ENCODE data around the gene MACROD1. TPM values are rescaled to one million over a fixed set of nuclear protein-coding genes. Genes with fewer than 3 reads are reported as not detected.

The MACROD1 gene
- polyA plus RNA-seq, 4 donors = 13.1 to 137 (median 17.8) TPM

GRCh38 chr11:64015935-64016845 is 149.7 kb downstream of the MACROD1 start:
- FAIRE-seq = no peak
- no peaks in the 10 kb centered on the region for H3K27me3 ChIP-seq (ENCODE audit: control insufficient read depth in 3 of 3, insufficient read depth in 3 of 3, low read length in 3 of 3)
- H3K4me1 ChIP-seq (ENCODE audit: control insufficient read depth in 3 of 3, insufficient read depth in 2 of 3, low read depth in 1 of 3, low read length in 2 of 3) = no peaks in the 10 kb centered on the region
- no peak overlapping the region for H3K4me3 ChIP-seq (ENCODE audit: low read depth in 1 of 3, low read length in 3 of 3)
- no peak overlapping the region for H3K27ac ChIP-seq (ENCODE audit: low read depth in 1 of 3, low read length in 2 of 3)
- DNase-seq = no peak
- WGBS, 3 donors = 88 to 91% (median 90%) methylated on average over 30 to 35 of the region's 35 CpGs
- peaks cover 0 to under 1% of the 10 kb centered on the region in 2 donors for H3K9me3 ChIP-seq (ENCODE audit: control insufficient read depth in 2 of 2, insufficient read depth in 1 of 2, low read depth in 1 of 2, low read length in 1 of 2)
- H3K36me3 ChIP-seq (ENCODE audit: control insufficient read depth in 3 of 3, insufficient read depth in 2 of 3, low read depth in 1 of 3, low read length in 3 of 3) = peaks cover 0 to 2% (median 0%) of the 10 kb centered on the region in 3 donors

GRCh38 chr11:64015510-64015909 is 150.4 kb downstream of the MACROD1 start:
- DNase-seq (no peak), FAIRE-seq (no peak)
- 88 to 92% (median 88%) methylated on average over 18 to 20 of the region's 20 CpGs for WGBS, 3 donors
- no peaks in the 10 kb centered on the region for H3K27me3 ChIP-seq (ENCODE audit: control insufficient read depth in 3 of 3, insufficient read depth in 3 of 3, low read length in 3 of 3)
- no peak overlapping the region for H3K27ac ChIP-seq (ENCODE audit: low read depth in 1 of 3, low read length in 2 of 3)
- H3K4me3 ChIP-seq (ENCODE audit: low read depth in 1 of 3, low read length in 3 of 3) = no peak overlapping the region
- H3K9me3 ChIP-seq (ENCODE audit: control insufficient read depth in 2 of 2, insufficient read depth in 1 of 2, low read depth in 1 of 2, low read length in 1 of 2) = peaks cover 0 to 7% of the 10 kb centered on the region in 2 donors
- peaks cover 0 to 2% (median 0%) of the 10 kb centered on the region in 3 donors for H3K36me3 ChIP-seq (ENCODE audit: control insufficient read depth in 3 of 3, insufficient read depth in 2 of 3, low read depth in 1 of 3, low read length in 3 of 3)
- H3K4me1 ChIP-seq (ENCODE audit: control insufficient read depth in 3 of 3, insufficient read depth in 2 of 3, low read depth in 1 of 3, low read length in 2 of 3) = no peaks in the 10 kb centered on the region

- peaks cover 0 to 1% (median 0%) of the 10 kb centered on the region in 3 donors for H3K27me3 ChIP-seq (ENCODE audit: control insufficient read depth in 3 of 3, insufficient read depth in 3 of 3, low read length in 3 of 3)
- WGBS, 3 donors = 83 to 95% (median 94%) methylated on average over 11 of the region's 11 CpGs
- peaks cover 0 to 3% (median 0%) of the 10 kb centered on the region in 3 donors for H3K36me3 ChIP-seq (ENCODE audit: control insufficient read depth in 3 of 3, insufficient read depth in 2 of 3, low read depth in 1 of 3, low read length in 3 of 3)
- FAIRE-seq (no peak), DNase-seq (no peak)
- H3K27ac ChIP-seq (ENCODE audit: low read depth in 1 of 3, low read length in 2 of 3) = no peak overlapping the region
- peaks cover 0 to 11% of the 10 kb centered on the region in 2 donors for H3K9me3 ChIP-seq (ENCODE audit: control insufficient read depth in 2 of 2, insufficient read depth in 1 of 2, low read depth in 1 of 2, low read length in 1 of 2)
- no peak overlapping the region for H3K4me3 ChIP-seq (ENCODE audit: low read depth in 1 of 3, low read length in 3 of 3)
- no peaks in the 10 kb centered on the region for H3K4me1 ChIP-seq (ENCODE audit: control insufficient read depth in 3 of 3, insufficient read depth in 2 of 3, low read depth in 1 of 3, low read length in 2 of 3)
Observed at GRCh38 chr11:64014356-64014755, 151.6 kb downstream of the MACROD1 start.

GRCh38 chr11:64013141-64013896 is 152.6 kb downstream of the MACROD1 start:
- no peak overlapping the region for H3K4me3 ChIP-seq (ENCODE audit: low read depth in 1 of 3, low read length in 3 of 3)

GRCh38 chr11:64011371-64011770 is 154.5 kb downstream of the MACROD1 start:
- peaks cover 0 to 11% of the 10 kb centered on the region in 2 donors for H3K9me3 ChIP-seq (ENCODE audit: control insufficient read depth in 2 of 2, insufficient read depth in 1 of 2, low read depth in 1 of 2, low read length in 1 of 2)
- no peak overlapping the region for H3K4me3 ChIP-seq (ENCODE audit: low read depth in 1 of 3, low read length in 3 of 3)
- 67 to 82% (median 72%) methylated on average over 8 of the region's 8 CpGs for WGBS, 3 donors
- peaks cover 0 to 7% (median 0%) of the 10 kb centered on the region in 3 donors for H3K36me3 ChIP-seq (ENCODE audit: control insufficient read depth in 3 of 3, insufficient read depth in 2 of 3, low read depth in 1 of 3, low read length in 3 of 3)
- H3K27me3 ChIP-seq (ENCODE audit: control insufficient read depth in 3 of 3, insufficient read depth in 3 of 3, low read length in 3 of 3) = peaks cover 0 to 31% (median 0%) of the 10 kb centered on the region in 3 donors
- FAIRE-seq (no peak), DNase-seq (no peak)
- no peak overlapping the region for H3K27ac ChIP-seq (ENCODE audit: low read depth in 1 of 3, low read length in 2 of 3)
- H3K4me1 ChIP-seq (ENCODE audit: control insufficient read depth in 3 of 3, insufficient read depth in 2 of 3, low read depth in 1 of 3, low read length in 2 of 3) = peaks cover 0 to 14% (median 2%) of the 10 kb centered on the region in 3 donors

More at GRCh38 chr11:64013141-64013896, 152.6 kb downstream of the MACROD1 start:
- Histone ChIP-seq H3K27me3 (ENCODE audit: control insufficient read depth in 3 of 3, insufficient read depth in 3 of 3, low read length in 3 of 3) (peaks cover 0 to 11% (median 0%) of the 10 kb centered on the region in 3 donors), H3K27ac (ENCODE audit: low read depth in 1 of 3, low read length in 2 of 3) (no peak overlapping the region), H3K4me1 (ENCODE audit: control insufficient read depth in 3 of 3, insufficient read depth in 2 of 3, low read depth in 1 of 3, low read length in 2 of 3) (no peaks in the 10 kb centered on the region), H3K36me3 (ENCODE audit: control insufficient read depth in 3 of 3, insufficient read depth in 2 of 3, low read depth in 1 of 3, low read length in 3 of 3) (peaks cover 0 to 4% (median 0%) of the 10 kb centered on the region in 3 donors), H3K9me3 (ENCODE audit: control insufficient read depth in 2 of 2, insufficient read depth in 1 of 2, low read depth in 1 of 2, low read length in 1 of 2) (peaks cover 0 to 11% of the 10 kb centered on the region in 2 donors)
- FAIRE-seq = no peak
- 92 to 97% (median 93%) methylated on average over 15 to 16 of the region's 16 CpGs for WGBS, 3 donors
- no peak for DNase-seq

- peaks cover 0 to 11% of the 10 kb centered on the region in 2 donors for H3K9me3 ChIP-seq (ENCODE audit: control insufficient read depth in 2 of 2, insufficient read depth in 1 of 2, low read depth in 1 of 2, low read length in 1 of 2)
- WGBS, 3 donors = 83 to 94% (median 91%) methylated on average over 2 of the region's 2 CpGs
- peaks cover 0 to 35% (median 0%) of the 10 kb centered on the region in 3 donors for H3K27me3 ChIP-seq (ENCODE audit: control insufficient read depth in 3 of 3, insufficient read depth in 3 of 3, low read length in 3 of 3)
- no peak for FAIRE-seq
- peaks cover 0 to 7% (median 0%) of the 10 kb centered on the region in 3 donors for H3K36me3 ChIP-seq (ENCODE audit: control insufficient read depth in 3 of 3, insufficient read depth in 2 of 3, low read depth in 1 of 3, low read length in 3 of 3)
- no peak for DNase-seq
- no peak overlapping the region for H3K27ac ChIP-seq (ENCODE audit: low read depth in 1 of 3, low read length in 2 of 3)
- H3K4me1 ChIP-seq (ENCODE audit: control insufficient read depth in 3 of 3, insufficient read depth in 2 of 3, low read depth in 1 of 3, low read length in 2 of 3) = peaks cover 0 to 14% (median 2%) of the 10 kb centered on the region in 3 donors
- no peak overlapping the region for H3K4me3 ChIP-seq (ENCODE audit: low read depth in 1 of 3, low read length in 3 of 3)
Observed at GRCh38 chr11:64010783-64011182, 155.1 kb downstream of the MACROD1 start.

GRCh38 chr11:64009710-64010109 is 156.2 kb downstream of the MACROD1 start:
- peaks cover 0 to 35% (median 0%) of the 10 kb centered on the region in 3 donors for H3K27me3 ChIP-seq (ENCODE audit: control insufficient read depth in 3 of 3, insufficient read depth in 3 of 3, low read length in 3 of 3)
- DNase-seq = no peak
- H3K4me3 ChIP-seq (ENCODE audit: low read depth in 1 of 3, low read length in 3 of 3) = no peak overlapping the region
- no peak overlapping the region for H3K27ac ChIP-seq (ENCODE audit: low read depth in 1 of 3, low read length in 2 of 3)
- FAIRE-seq = no peak
- 94 to 95% (median 95%) methylated on average over 8 of the region's 8 CpGs for WGBS, 3 donors
- peaks cover 0 to 7% (median 0%) of the 10 kb centered on the region in 3 donors for H3K36me3 ChIP-seq (ENCODE audit: control insufficient read depth in 3 of 3, insufficient read depth in 2 of 3, low read depth in 1 of 3, low read length in 3 of 3)
- peaks cover 0 to 11% of the 10 kb centered on the region in 2 donors for H3K9me3 ChIP-seq (ENCODE audit: control insufficient read depth in 2 of 2, insufficient read depth in 1 of 2, low read depth in 1 of 2, low read length in 1 of 2)
- H3K4me1 ChIP-seq (ENCODE audit: control insufficient read depth in 3 of 3, insufficient read depth in 2 of 3, low read depth in 1 of 3, low read length in 2 of 3) = peaks cover 0 to 14% (median 2%) of the 10 kb centered on the region in 3 donors
